Kidney epithelial cell (primary cell): Measurements from ENCODE around the gene TRIM38. TPM values are rescaled to one million over a fixed set of nuclear protein-coding genes. Genes with fewer than 3 reads are reported as not detected.

Experiments
- DNase-seq: peaks from one replicate; pipeline ENCODE4 v3.0.0-alpha.2; 2010; ENCODE audit warnings: low read depth
- H3K27me3 ChIP-seq: 2 replicates; pipeline ENCODE4 v1.6.0; 2011; ENCODE audit warnings: low read length; ENCODE audit not compliant: control insufficient read depth, insufficient read depth
- H3K36me3 ChIP-seq: 2 replicates; pipeline ENCODE4 v1.5.1; 2011; ENCODE audit warnings: low read length; ENCODE audit not compliant: control insufficient read depth, insufficient read depth
- H3K4me3 ChIP-seq: 2 replicates; pipeline ENCODE4 v1.5.1; 2011; ENCODE audit warnings: low read depth, mild to moderate bottlenecking, control low read depth, low read length
- CTCF ChIP-seq: IDR thresholded peaks from 2 replicates; pipeline ENCODE4 v1.5.1; 2011; ENCODE audit warnings: mild to moderate bottlenecking, moderate library complexity, low read length, control low read depth, inconsistent platforms; ENCODE audit not compliant: insufficient read depth, poor library complexity, severe bottlenecking
- total RNA-seq: library from RNA; depleted of rRNA; stranded (reverse); fragments of >200 nt; gene quantifications from 2 replicates; pipeline ENCODE4 v1.2.3, GENCODE V29; 2015

TRIM38 gene
- total RNA-seq, 1 donor from 2014 or later = 4.5 TPM

GRCh38 chr6:26034905-26035304 lies 72.3 kb downstream of the TRIM38 start:
- no peaks in the 10 kb centered on the region for H3K36me3 ChIP-seq
- no peak for TF ChIP-seq CTCF
- no peak overlapping the region for H3K4me3 ChIP-seq
- H3K27me3 ChIP-seq = no peaks in the 10 kb centered on the region
- DNase-seq = no peak

Other genes with a start within 250 kb of the TRIM38 start
- not detected in 2 replicates for gene SLC17A4, start 208.1 kb upstream of the TRIM38 start, total RNA-seq
- gene SLC17A1, start 130.8 kb upstream of the TRIM38 start, total RNA-seq = not detected in 2 replicates
- not detected in 2 replicates for gene SLC17A3, start 88.6 kb upstream of the TRIM38 start, total RNA-seq
- gene SLC17A2, start 32.1 kb upstream of the TRIM38 start, total RNA-seq = not detected in 2 replicates
- gene HFE, start 124.6 kb downstream of the TRIM38 start, total RNA-seq = 1.4 and 2.6 TPM in 2 replicates